Measurements from ENCODE around the gene LMBR1.
A peak's percentile ranks its signal among the peaks of the same experiment; 100 is the strongest.

LMBR1 gene

DNA sequence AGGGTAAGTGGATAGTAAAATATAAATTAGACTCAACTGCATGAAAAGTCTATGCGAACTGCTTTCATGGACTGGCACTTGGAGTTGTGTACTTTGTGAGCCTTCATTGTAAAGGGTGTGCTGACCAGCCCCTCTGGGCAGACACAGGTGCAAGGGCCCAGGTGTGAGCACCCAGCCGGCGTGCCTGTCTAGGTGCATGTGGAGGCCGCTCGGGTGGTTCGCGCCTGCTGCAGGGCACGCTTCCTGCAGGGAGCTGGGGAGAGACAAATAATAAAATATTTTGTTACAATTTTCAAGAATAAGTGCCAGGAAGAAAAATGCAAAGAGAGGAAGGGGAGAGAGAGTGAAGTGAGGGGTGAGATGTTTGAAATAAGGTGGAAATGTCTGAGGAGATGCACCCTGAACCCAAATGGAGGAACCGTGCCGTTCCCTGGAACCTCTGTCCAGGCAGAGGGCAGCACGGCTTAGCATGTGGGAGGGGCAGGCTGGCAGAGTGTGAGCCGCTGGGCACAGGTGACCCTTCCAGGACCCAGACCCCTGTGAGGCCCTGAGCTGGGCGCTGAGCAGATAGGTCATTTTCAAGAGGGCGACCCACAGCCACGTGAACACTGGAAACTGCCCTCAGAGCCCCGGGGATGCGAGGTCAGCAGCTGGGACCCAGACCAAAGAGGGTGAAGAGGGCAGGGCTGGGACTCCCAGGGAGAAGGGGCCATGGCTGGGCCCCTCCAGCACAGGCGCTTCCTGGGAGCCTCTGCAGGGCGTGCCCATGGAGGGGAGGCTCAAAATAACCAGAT, 223.8 kb downstream of the LMBR1 start:
- no peak overlapping the region for H2AFZ ChIP-seq (ENCODE audit: low read depth, low read length)
- no peaks in the 10 kb centered on the region for H3K27me3 ChIP-seq (ENCODE audit: insufficient read depth, low read length)
- no peak overlapping the region for H3K4me3 ChIP-seq (ENCODE audit: low read length)
- H3K9me3 ChIP-seq (ENCODE audit: low read length), result peaks cover 2% of the 10 kb centered on the region
- peaks cover 11% of the 10 kb centered on the region for H3K36me3 ChIP-seq (ENCODE audit: insufficient read depth, low read length)
- H3K4me1 ChIP-seq (ENCODE audit: insufficient read depth, low read length), result peaks cover 19% of the 10 kb centered on the region

DNA sequence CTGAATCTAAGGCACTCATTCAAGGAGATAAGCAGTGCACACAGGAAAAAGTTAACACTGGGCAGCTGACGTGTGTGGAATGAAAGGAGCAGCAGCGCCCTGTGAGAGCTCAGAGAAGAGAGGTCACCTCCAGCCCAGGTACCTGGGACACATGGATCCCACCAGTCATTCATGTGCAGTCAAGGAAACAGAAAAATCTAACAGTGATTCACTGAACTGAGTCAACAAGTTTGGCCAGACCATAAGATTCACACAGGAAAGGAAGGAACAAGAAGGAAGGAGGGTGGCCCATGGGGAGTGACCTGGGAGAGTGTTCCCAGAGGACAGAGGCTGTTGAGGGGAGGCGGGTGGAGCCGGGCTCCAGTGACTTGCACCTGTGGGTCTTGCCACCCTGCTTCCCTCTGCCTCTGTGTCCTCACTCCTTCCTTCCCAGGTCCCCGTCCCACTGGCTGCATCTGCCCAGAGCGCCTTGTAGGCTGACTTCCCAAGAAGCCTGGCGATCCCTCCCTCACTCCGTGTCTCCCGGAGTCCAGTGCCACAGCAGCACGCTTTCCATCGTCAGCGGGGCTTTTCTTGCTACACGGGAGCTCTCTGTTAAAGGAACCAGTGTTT, 224.7 kb downstream of the LMBR1 start:
- H3K4me3 ChIP-seq (ENCODE audit: low read length), result no peak overlapping the region
- peaks cover 2% of the 10 kb centered on the region for H3K9me3 ChIP-seq (ENCODE audit: low read length)

DNA sequence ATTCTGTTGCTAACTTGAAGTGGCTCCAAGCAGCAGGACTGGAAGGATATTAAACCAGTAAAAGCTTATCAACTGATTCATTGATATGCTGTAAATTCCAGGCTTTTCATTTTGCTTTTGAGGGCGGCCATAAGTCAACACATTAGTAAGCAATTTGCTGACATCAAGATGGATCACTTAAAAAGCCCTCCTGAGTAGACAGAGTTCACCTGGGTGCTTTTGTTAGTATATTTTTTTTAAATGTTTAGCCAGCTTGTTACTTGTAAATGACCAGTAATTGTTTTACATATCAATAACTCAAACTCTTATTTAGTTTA, 225.9 kb downstream of the LMBR1 start:
- peaks cover 8% of the 10 kb centered on the region for H3K36me3 ChIP-seq (ENCODE audit: insufficient read depth, low read length)
- peaks cover 2% of the 10 kb centered on the region for H3K9me3 ChIP-seq (ENCODE audit: low read length)
- no peaks in the 10 kb centered on the region for H3K27me3 ChIP-seq (ENCODE audit: insufficient read depth, low read length)
- no peak overlapping the region for H2AFZ ChIP-seq (ENCODE audit: low read depth, low read length)
- peaks cover 19% of the 10 kb centered on the region for H3K4me1 ChIP-seq (ENCODE audit: insufficient read depth, low read length)
- H3K4me3 ChIP-seq (ENCODE audit: low read length), result no peak overlapping the region

More for the DNA sequence above, 224.7 kb downstream of the LMBR1 start:
- peaks cover 11% of the 10 kb centered on the region for H3K36me3 ChIP-seq (ENCODE audit: insufficient read depth, low read length)
- H3K4me1 ChIP-seq (ENCODE audit: insufficient read depth, low read length), result peaks cover 19% of the 10 kb centered on the region
- H2AFZ ChIP-seq (ENCODE audit: low read depth, low read length), result no peak overlapping the region
- no peaks in the 10 kb centered on the region for H3K27me3 ChIP-seq (ENCODE audit: insufficient read depth, low read length)

DNA sequence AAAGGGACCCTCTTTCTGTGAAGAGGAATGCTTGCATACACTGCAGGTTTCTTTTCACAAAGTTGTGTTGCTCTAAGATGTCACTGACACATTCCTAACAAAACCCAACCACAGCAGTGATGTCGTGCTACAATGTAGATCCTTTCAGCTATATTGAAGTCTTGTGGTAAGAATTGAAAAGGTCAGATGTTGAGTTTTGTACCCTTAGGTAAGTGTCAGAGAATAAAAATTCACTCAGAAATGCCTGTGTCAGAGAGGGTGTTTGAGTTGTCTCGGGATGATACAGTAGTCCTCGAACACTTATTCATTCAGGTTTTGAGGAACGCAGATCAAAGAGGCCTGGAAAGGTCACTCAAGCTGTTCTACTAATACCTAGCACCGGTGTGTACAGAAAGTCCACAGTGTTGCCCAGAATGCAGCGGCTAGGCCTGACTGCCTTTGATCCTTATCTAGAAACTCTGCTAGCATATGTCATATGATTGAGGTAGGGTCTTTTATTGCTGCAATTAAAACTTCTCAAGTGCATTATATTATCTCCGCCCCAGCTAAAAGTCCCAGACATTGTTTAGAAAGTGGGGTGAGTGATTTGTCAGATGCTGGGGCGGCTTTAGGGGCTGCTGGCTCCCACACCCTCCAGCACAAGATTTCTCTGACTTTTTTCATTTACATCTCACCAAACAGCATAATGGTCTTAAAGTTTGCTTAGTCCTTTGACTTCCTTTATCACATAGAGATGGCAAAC, 226.4 kb downstream of the LMBR1 start:
- peaks cover 19% of the 10 kb centered on the region for H3K4me1 ChIP-seq (ENCODE audit: insufficient read depth, low read length)
- H3K36me3 ChIP-seq (ENCODE audit: insufficient read depth, low read length), result peaks cover 7% of the 10 kb centered on the region
- no peak overlapping the region for H3K4me3 ChIP-seq (ENCODE audit: low read length)
- peaks cover 2% of the 10 kb centered on the region for H3K9me3 ChIP-seq (ENCODE audit: low read length)
- no peak overlapping the region for H2AFZ ChIP-seq (ENCODE audit: low read depth, low read length)
- no peaks in the 10 kb centered on the region for H3K27me3 ChIP-seq (ENCODE audit: insufficient read depth, low read length)

DNA sequence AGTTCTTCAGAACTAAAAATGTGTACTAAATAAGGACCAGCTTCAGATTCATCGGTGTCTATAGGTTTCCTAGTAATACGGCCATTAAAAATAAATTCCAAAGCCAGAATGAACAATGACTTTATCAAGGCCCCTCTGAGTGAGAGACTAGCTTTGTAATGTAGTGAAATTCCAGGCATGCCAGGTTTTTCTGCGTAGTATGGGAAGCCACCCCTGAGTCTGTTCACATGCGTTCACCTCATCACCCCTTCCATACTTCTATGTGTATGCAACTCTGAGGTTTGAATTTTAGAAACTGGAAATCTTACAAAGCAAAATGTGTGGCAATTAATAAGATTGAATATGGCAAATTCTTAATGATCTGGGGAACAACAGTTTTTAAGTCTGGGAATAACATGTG, 227.9 kb downstream of the LMBR1 start:
- Histone ChIP-seq H2AFZ (ENCODE audit: low read depth, low read length) (no peak overlapping the region), H3K27me3 (ENCODE audit: insufficient read depth, low read length) (no peaks in the 10 kb centered on the region), H3K4me1 (ENCODE audit: insufficient read depth, low read length) (peaks cover 19% of the 10 kb centered on the region), H3K9me3 (ENCODE audit: low read length) (peaks cover 2% of the 10 kb centered on the region), H3K36me3 (ENCODE audit: insufficient read depth, low read length) (peaks cover 2% of the 10 kb centered on the region), H3K4me3 (ENCODE audit: low read length) (no peak overlapping the region)

DNA sequence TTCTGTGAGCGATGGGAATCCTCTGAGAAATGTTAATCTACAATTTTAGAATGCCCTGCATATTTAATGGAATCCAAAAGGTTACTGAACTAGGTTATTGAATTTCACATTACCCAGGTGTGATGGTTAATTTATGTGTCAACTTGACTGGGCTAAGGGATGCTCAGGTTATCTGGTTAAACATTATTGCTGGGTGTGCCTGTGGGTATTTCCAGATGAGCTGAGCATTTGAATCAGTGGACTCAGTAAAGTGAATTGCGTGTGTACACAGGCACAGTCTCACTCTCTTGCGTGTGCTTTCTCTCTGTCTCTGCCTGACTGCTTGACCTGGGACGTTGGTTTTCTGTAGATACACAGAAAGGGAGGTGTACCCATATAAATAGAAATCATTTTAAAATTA, 230.7 kb downstream of the LMBR1 start:
- H3K9me3 ChIP-seq (ENCODE audit: low read length), result no peaks in the 10 kb centered on the region
- no peak overlapping the region for H3K4me3 ChIP-seq (ENCODE audit: low read length)
- no peaks in the 10 kb centered on the region for H3K36me3 ChIP-seq (ENCODE audit: insufficient read depth, low read length)
- H3K4me1 ChIP-seq (ENCODE audit: insufficient read depth, low read length), result peaks cover 19% of the 10 kb centered on the region
- no peaks in the 10 kb centered on the region for H3K27me3 ChIP-seq (ENCODE audit: insufficient read depth, low read length)
- no peak overlapping the region for H2AFZ ChIP-seq (ENCODE audit: low read depth, low read length)

DNA sequence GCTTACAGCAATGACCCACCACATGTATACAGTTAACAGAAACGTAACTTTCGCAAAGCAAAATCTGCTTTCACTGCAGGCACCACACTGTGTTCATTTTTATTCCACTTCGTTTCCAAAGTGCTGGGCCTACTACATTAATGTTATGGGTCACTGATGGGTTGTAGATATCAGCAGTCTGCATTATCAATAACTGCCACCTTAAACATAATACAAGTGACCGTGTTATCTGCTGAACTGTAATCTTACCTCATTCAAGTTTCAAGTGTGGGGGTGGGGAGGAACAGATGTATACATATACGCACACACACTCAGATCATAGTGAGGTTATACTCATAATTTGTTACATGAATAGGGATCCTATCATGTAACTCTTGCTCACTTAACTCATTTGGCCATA, 231.3 kb downstream of the LMBR1 start:
- H2AFZ ChIP-seq (ENCODE audit: low read depth, low read length), result no peak overlapping the region
- H3K4me1 ChIP-seq (ENCODE audit: insufficient read depth, low read length), result peaks cover 19% of the 10 kb centered on the region
- H3K27me3 ChIP-seq (ENCODE audit: insufficient read depth, low read length), result no peaks in the 10 kb centered on the region
- H3K36me3 ChIP-seq (ENCODE audit: insufficient read depth, low read length), result no peaks in the 10 kb centered on the region
- no peaks in the 10 kb centered on the region for H3K9me3 ChIP-seq (ENCODE audit: low read length)
- no peak overlapping the region for H3K4me3 ChIP-seq (ENCODE audit: low read length)

DNA sequence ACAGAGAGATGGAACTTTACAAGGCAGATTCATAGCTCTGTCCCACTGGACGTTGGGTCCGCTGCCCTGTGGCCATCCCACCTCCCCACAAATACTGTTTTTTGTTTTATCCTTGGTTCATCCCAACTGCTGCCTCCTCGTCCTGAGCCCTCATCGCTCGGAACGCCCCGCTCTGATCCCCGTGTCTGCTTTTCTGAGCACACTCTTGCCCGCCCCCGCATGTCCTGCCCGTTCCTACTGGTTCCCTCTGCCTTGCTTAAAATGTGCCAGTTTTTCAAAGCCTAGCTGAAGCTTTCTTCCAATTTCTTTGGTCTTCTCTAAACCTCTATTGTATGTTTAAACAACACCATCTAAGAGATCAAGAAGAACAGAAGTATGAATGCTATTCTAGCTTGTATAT, 233.0 kb downstream of the LMBR1 start:
- H3K4me1 ChIP-seq (ENCODE audit: insufficient read depth, low read length), result peaks cover 8% of the 10 kb centered on the region
- H3K36me3 ChIP-seq (ENCODE audit: insufficient read depth, low read length), result no peaks in the 10 kb centered on the region
- no peak overlapping the region for H3K4me3 ChIP-seq (ENCODE audit: low read length)
- H3K27me3 ChIP-seq (ENCODE audit: insufficient read depth, low read length), result no peaks in the 10 kb centered on the region
- no peaks in the 10 kb centered on the region for H3K9me3 ChIP-seq (ENCODE audit: low read length)
- H2AFZ ChIP-seq (ENCODE audit: low read depth, low read length), result no peak overlapping the region

DNA sequence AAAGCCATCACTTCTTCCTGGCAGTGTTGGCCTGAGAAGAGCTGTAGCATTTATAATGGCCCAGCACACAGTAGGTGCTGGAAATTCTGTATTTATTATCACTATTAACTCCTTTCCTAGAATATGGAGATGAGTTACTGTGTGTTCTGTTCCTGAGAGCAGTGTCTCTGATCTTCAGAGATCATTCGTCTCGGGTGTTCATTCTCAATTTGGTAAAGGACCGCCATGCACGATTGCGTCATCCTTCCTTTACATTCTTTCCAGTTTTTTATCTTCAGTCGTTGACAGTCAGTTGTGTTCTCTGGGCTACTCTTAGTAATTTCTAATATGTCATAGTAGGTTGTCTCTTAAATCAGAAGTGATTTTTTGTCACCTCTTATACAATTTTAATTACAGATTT, 233.8 kb downstream of the LMBR1 start:
- no peak overlapping the region for H2AFZ ChIP-seq (ENCODE audit: low read depth, low read length)
- no peaks in the 10 kb centered on the region for H3K36me3 ChIP-seq (ENCODE audit: insufficient read depth, low read length)
- H3K4me1 ChIP-seq (ENCODE audit: insufficient read depth, low read length), result peaks cover 13% of the 10 kb centered on the region
- no peaks in the 10 kb centered on the region for H3K27me3 ChIP-seq (ENCODE audit: insufficient read depth, low read length)
- H3K4me3 ChIP-seq (ENCODE audit: low read length), result no peak overlapping the region
- no peaks in the 10 kb centered on the region for H3K9me3 ChIP-seq (ENCODE audit: low read length)

DNA sequence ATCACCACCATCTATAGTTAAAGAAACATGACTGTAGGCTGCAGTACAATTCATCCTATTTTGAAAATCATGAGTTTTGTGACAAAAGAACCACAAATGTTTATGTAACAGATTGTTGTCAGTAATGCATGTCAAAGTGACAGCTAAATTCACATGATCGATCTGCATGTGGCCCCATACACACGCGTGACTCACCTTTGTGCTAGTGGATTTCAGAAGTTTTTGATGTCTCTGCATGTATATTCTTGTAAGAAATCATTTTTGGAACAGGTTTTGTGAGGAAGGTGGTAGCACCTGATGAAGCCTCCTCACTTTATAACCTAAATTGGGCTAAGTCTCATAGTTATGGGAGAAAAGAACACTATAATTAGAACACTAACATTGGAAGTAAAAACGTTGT, 235.3 kb downstream of the LMBR1 start:
- H3K27me3 ChIP-seq (ENCODE audit: insufficient read depth, low read length), result no peaks in the 10 kb centered on the region
- no peak overlapping the region for H2AFZ ChIP-seq (ENCODE audit: low read depth, low read length)
- no peaks in the 10 kb centered on the region for H3K36me3 ChIP-seq (ENCODE audit: insufficient read depth, low read length)
- H3K9me3 ChIP-seq (ENCODE audit: low read length), result no peaks in the 10 kb centered on the region
- no peak overlapping the region for H3K4me3 ChIP-seq (ENCODE audit: low read length)
- peaks cover 13% of the 10 kb centered on the region for H3K4me1 ChIP-seq (ENCODE audit: insufficient read depth, low read length)

DNA sequence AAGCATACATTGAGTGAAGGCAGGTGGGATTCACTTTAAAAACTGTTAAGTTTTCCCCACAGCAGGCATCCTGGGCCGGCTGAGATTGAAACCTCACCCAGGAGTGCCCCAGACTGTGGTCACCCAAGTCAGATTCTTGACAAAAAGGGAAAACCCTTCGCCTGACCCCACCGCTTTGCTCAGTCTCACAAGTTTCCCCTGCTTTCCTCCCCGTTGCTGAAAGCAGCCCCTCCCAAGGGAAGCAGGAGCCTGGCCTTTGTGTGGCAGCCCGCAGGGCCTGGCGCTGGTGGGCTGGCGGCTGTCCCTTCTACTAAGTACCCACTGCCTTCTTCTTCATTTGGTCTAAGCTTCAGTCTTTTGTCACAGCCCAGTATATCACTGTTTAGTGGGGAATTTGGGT, 236.4 kb downstream of the LMBR1 start:
- Histone ChIP-seq H3K9me3 (ENCODE audit: low read length) (no peaks in the 10 kb centered on the region), H2AFZ (ENCODE audit: low read depth, low read length) (peak overlapping the region; percentile 21), H3K4me1 (ENCODE audit: insufficient read depth, low read length) (peaks cover 13% of the 10 kb centered on the region), H3K27me3 (ENCODE audit: insufficient read depth, low read length) (no peaks in the 10 kb centered on the region), H3K36me3 (ENCODE audit: insufficient read depth, low read length) (no peaks in the 10 kb centered on the region), H3K4me3 (ENCODE audit: low read length) (no peak overlapping the region)

DNA sequence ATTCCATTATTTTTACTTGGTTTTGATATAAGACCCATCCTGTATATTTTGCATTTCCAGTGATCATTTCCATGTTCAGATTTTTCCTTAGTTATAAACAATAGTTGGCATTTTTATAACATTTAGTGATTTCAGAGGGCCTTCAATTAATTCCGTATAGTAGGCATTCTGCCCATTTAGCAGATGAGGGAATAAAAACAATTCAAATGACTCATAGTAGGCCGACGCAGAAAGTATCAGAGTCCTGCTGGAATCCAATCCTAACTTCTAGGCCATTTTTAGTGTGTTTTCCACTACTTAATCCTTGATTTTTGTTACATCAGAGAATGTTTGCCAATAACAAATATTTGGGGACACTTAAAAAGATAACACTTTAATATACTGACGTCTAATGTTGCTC, 237.0 kb downstream of the LMBR1 start:
- Histone ChIP-seq H3K27me3 (ENCODE audit: insufficient read depth, low read length) (no peaks in the 10 kb centered on the region), H3K9me3 (ENCODE audit: low read length) (no peaks in the 10 kb centered on the region), H2AFZ (ENCODE audit: low read depth, low read length) (no peak overlapping the region), H3K4me1 (ENCODE audit: insufficient read depth, low read length) (peaks cover 13% of the 10 kb centered on the region), H3K36me3 (ENCODE audit: insufficient read depth, low read length) (no peaks in the 10 kb centered on the region), H3K4me3 (ENCODE audit: low read length) (no peak overlapping the region)

DNA sequence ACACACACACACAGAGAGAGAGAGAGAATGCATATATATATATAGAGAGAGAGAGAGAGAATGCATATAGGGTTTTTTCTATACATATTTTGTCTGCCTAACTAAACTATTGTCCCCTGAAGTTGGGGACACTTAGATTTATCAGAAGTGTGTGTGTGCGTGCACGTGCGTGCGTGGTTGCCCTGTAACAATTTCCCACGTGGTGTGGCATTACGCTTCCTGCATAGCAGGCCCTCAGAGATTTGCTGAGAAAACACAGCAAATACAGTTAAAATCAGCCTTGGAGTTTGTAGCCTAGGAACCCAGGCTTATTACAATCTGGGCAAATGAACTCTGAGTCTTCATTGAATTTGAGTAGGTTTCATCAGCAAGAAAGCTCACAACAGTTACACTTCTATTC, 237.7 kb downstream of the LMBR1 start:
- no peaks in the 10 kb centered on the region for H3K36me3 ChIP-seq (ENCODE audit: insufficient read depth, low read length)
- no peak overlapping the region for H3K4me3 ChIP-seq (ENCODE audit: low read length)
- H3K9me3 ChIP-seq (ENCODE audit: low read length), result no peaks in the 10 kb centered on the region
- H3K4me1 ChIP-seq (ENCODE audit: insufficient read depth, low read length), result peaks cover 13% of the 10 kb centered on the region
- H2AFZ ChIP-seq (ENCODE audit: low read depth, low read length), result no peak overlapping the region
- H3K27me3 ChIP-seq (ENCODE audit: insufficient read depth, low read length), result no peaks in the 10 kb centered on the region
